Bronchus fibroblast of lung (primary cell): ENCODE data around the gene HELZ2. TPM values are rescaled to one million over a fixed set of nuclear protein-coding genes. Genes with fewer than 3 reads are reported as not detected.

ENCODE experiments used
- total RNA-seq: library from RNA; depleted of rRNA; stranded (reverse); fragments of >200 nt; gene quantifications from 2 replicates; pipeline ENCODE4 v1.2.3, GENCODE V29; 2015

The HELZ2 gene
- total RNA-seq: 21.1 and 26.2 TPM in 2 replicates

DNA sequence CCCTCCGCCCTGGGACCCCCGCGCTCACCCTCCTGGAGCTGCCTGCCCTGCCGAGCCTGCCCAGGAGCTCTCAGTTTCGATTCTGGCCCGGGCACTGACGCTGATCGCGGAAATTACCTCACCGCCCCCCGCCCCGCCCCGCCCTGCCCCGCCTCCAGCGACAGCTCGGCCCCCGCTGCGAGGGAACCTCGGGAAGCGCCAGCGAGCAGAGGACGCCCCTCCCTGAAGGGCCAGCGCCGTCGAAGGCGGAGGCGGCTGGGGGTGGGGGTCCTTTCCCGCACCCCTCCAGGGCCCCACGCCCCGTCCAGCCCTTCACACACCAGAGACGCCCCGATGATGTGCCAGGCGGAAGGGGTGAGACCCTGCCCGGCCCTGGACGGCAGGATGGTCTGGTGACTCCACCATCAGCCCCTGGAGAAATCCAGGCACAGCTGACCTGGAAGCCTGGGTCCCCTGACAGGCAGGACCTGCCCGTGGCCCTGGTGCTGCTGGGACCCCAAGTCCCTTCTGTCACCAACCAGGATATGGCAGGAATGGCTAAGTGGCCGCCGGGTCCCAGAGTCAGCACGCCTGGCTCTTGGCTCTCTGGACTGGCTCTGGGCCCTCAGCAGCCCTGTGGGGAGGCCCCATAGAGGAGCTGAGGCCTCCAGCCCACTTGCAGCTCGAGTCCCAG is at the start of gene HELZ2:
Gene HELZ2 (minus strand): TSS at position 84 of the 673 bp plus-strand sequence. CDS start 1,854 bp downstream, outside the sequence.

GRCh38 chr20:63553933-63554290 is 20.1 kb downstream of the HELZ2 start, which contains the start of gene FNDC11:
Gene FNDC11, plus strand, starts transcription at chr20:63554159. Its CDS starts 1,505 bp downstream, at chr20:63555664.

GRCh38 chr20:63547725-63548480 is 26.1 kb downstream of the HELZ2 start, which contains the start of gene SRMS:
Gene SRMS, minus strand, starts transcription at chr20:63547749. Its CDS starts 286 bp downstream, at chr20:63547463.

GRCh38 chr20:63536997-63537524 is 37.0 kb downstream of the HELZ2 start, which contains the start of gene PTK6:
Gene PTK6, minus strand, starts transcription at chr20:63537376. Its CDS starts 62 bp downstream, at chr20:63537314.

Other genes with a start within 250 kb of the HELZ2 start
- not detected in 2 replicates for gene CHRNA4, start 212.9 kb downstream of the HELZ2 start, total RNA-seq
- not detected in 2 replicates for gene KCNQ2, start 101.6 kb downstream of the HELZ2 start, total RNA-seq
- gene EEF1A2, start 75.2 kb downstream of the HELZ2 start, total RNA-seq: 0.30 and 0.67 TPM in 2 replicates
- gene PPDPF, start 53.5 kb downstream of the HELZ2 start, total RNA-seq: 259 and 266 TPM in 2 replicates
- gene PTK6, start 36.9 kb downstream of the HELZ2 start, total RNA-seq: not detected in 2 replicates
- gene SRMS, start 26.5 kb downstream of the HELZ2 start, total RNA-seq: not detected in 2 replicates
- 0.50 and 1.0 TPM in 2 replicates for gene FNDC11, start 20.1 kb downstream of the HELZ2 start, total RNA-seq
- gene GMEB2, start 52.9 kb upstream of the HELZ2 start, total RNA-seq: 9.2 and 10.9 TPM in 2 replicates
- gene STMN3, start 79.2 kb upstream of the HELZ2 start, total RNA-seq: 62.0 and 67.4 TPM in 2 replicates
- gene RTEL1, start 84.1 kb upstream of the HELZ2 start, total RNA-seq: 14.9 and 20.7 TPM in 2 replicates
- gene TNFRSF6B, start 122.4 kb upstream of the HELZ2 start, total RNA-seq: 227 and 246 TPM in 2 replicates
- gene ARFRP1, start 133.7 kb upstream of the HELZ2 start, total RNA-seq: 36.8 and 41.2 TPM in 2 replicates
- gene ZGPAT, start 133.8 kb upstream of the HELZ2 start, total RNA-seq: 24.7 and 30.9 TPM in 2 replicates
- 5.2 and 6.7 TPM in 2 replicates for gene LIME1, start 162.4 kb upstream of the HELZ2 start, total RNA-seq
- 88.3 and 91.0 TPM in 2 replicates for gene SLC2A4RG, start 165.5 kb upstream of the HELZ2 start, total RNA-seq